Hepatocyte (in vitro differentiated cells): ENCODE measurements around the gene SLC1A3.

ENCODE experiments used
- EZH2phosphoT487 ChIP-seq: fragments of 200-600 bp; sonication (generic); IDR thresholded peaks from one replicate; pipeline ENCODE4 v1.6.1; 2018; ENCODE audit warnings: antibody characterized with exemption, mild to moderate bottlenecking, low read depth, moderate library complexity; ENCODE audit not compliant: unreplicated experiment, severe bottlenecking
- TF ChIP-seq, protein P1 (sequence below): fragments of 200-600 bp; sonication (generic); IDR thresholded peaks from 2 replicates; pipeline ENCODE4 v1.5.1; 2016; ENCODE audit warnings: antibody characterized with exemption, mild to moderate bottlenecking; ENCODE audit not compliant: poor library complexity

DNA sequence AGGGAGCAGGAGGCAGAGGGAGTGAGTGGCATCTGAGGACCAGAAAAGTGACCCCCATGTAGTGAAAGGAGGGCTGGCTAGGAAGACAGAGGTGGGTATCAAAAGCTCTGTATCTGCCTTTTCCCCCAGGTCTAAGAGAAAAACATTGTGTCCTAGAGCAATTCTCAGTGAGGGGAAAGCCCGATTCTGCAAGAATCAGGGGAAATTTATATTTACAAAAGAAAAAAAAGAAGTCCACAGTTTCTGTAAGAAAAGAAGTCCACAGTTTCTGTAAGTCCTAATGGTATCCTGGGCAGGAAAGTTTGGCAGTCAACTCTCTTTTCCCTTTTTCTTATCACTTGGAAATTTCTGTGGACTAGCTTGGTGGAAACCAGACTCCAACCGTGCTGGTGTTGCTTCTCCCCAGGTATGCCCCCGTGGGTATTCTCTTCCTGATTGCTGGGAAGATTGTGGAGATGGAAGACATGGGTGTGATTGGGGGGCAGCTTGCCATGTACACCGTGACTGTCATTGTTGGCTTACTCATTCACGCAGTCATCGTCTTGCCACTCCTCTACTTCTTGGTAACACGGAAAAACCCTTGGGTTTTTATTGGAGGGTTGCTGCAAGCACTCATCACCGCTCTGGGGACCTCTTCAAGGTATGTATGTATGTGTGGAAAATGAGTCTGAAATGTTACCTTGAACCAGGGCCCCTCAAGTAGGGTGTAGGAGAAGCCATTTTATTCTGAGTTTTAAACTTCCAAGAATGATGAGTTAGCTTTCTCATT, 73.0 kb downstream of the SLC1A3 start:
- TF ChIP-seq, protein P1, sequence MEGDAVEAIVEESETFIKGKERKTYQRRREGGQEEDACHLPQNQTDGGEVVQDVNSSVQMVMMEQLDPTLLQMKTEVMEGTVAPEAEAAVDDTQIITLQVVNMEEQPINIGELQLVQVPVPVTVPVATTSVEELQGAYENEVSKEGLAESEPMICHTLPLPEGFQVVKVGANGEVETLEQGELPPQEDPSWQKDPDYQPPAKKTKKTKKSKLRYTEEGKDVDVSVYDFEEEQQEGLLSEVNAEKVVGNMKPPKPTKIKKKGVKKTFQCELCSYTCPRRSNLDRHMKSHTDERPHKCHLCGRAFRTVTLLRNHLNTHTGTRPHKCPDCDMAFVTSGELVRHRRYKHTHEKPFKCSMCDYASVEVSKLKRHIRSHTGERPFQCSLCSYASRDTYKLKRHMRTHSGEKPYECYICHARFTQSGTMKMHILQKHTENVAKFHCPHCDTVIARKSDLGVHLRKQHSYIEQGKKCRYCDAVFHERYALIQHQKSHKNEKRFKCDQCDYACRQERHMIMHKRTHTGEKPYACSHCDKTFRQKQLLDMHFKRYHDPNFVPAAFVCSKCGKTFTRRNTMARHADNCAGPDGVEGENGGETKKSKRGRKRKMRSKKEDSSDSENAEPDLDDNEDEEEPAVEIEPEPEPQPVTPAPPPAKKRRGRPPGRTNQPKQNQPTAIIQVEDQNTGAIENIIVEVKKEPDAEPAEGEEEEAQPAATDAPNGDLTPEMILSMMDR, result no peak
- no peak for TF ChIP-seq EZH2phosphoT487
